Sigmoid colon (tissue), 3 donors: ENCODE measurements around the gene ABHD2.

ENCODE experiments used
- POLR2A ChIP-seq, 2 donors: fragments of 450-650 bp; IDR thresholded peaks; one replicate each; pipeline ENCODE4 v1.6.1; 2016; ENCODE audit warnings: antibody characterized with exemption in 2 of 2, mild to moderate bottlenecking in 2 of 2, moderate library complexity in 2 of 2
- TF ChIP-seq, protein P1 (sequence below), 4 experiments: fragments of 450-650 bp in 3 of 4; fragments of 200-600 bp in 1 of 4; IDR thresholded peaks; one replicate each; pipeline ENCODE4 v1.5.1; 2016 to 2019; ENCODE audit warnings: antibody characterized with exemption in 4 of 4, mild to moderate bottlenecking in 3 of 4, moderate library complexity in 2 of 4

DNA sequence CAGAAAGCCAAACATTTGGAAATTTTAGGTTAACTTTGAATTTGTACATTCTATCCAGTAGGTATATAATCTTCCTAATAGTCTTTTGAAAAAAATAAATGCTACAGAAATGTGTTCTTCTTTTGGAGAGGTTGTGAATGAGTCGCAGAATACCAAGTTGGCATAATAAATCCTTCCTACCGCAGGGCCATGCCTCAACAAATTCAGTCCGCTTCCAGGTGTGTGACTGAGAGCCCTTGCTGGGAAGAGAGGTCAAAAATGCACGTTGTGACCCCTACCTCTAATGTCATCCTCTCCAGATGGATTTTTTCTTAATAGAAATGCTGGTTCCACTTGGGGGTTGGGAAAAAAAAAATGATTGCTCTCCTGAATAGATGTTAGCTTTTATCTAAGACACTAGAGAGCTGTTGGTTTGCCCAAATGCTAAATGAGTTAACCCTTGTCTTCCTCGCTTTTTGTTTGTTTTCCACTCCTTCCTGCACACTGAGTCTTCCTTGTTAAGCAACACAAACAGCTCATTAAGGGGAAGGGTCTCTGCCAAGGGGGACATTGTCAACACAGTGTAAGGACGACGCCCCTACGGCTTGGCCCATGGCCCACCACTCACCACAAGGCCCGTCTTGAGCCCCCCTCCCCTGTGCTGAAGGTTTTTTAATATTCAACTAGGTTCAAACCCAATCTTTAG is 99.2 kb downstream of the ABHD2 start:
- TF ChIP-seq, protein P1, sequence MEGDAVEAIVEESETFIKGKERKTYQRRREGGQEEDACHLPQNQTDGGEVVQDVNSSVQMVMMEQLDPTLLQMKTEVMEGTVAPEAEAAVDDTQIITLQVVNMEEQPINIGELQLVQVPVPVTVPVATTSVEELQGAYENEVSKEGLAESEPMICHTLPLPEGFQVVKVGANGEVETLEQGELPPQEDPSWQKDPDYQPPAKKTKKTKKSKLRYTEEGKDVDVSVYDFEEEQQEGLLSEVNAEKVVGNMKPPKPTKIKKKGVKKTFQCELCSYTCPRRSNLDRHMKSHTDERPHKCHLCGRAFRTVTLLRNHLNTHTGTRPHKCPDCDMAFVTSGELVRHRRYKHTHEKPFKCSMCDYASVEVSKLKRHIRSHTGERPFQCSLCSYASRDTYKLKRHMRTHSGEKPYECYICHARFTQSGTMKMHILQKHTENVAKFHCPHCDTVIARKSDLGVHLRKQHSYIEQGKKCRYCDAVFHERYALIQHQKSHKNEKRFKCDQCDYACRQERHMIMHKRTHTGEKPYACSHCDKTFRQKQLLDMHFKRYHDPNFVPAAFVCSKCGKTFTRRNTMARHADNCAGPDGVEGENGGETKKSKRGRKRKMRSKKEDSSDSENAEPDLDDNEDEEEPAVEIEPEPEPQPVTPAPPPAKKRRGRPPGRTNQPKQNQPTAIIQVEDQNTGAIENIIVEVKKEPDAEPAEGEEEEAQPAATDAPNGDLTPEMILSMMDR (IDR thresholded peaks at IDR 0.05): no peak
- no peak for TF ChIP-seq POLR2A (IDR thresholded peaks at IDR 0.05)
